HFFc6 (cell line): ENCODE results near the gene TMEM61. TPM values are rescaled to one million over a fixed set of nuclear protein-coding genes. Genes with fewer than 3 reads are reported as not detected.

Experiments
- DNase-seq: peaks from one replicate; pipeline ENCODE4 v3.0.0-alpha.2; 2018
- H3K27ac Mint-ChIP-seq: 2 replicates; pipeline ENCODE4 v1.8.0; 2020; ENCODE audit warnings: mild to moderate bottlenecking, mixed read lengths
- H3K27me3 Mint-ChIP-seq: 2 replicates; pipeline ENCODE4 v1.8.0; 2021; ENCODE audit warnings: mild to moderate bottlenecking, moderate library complexity, mixed read lengths; ENCODE audit not compliant: insufficient read depth
- H3K36me3 Mint-ChIP-seq: 2 replicates; pipeline ENCODE4 v1.8.0; 2021; ENCODE audit warnings: low read depth, mixed read lengths
- H3K4me1 Mint-ChIP-seq: 2 replicates; pipeline ENCODE4 v1.8.0; 2020; ENCODE audit warnings: low read depth, mixed read lengths
- H3K4me3 Mint-ChIP-seq: 2 replicates; pipeline ENCODE4 v1.8.0; 2020; ENCODE audit warnings: mild to moderate bottlenecking, moderate library complexity, mixed read lengths
- H3K9me3 Mint-ChIP-seq: 2 replicates; pipeline ENCODE4 v1.8.0; 2020; ENCODE audit warnings: mild to moderate bottlenecking, mixed read lengths
- CTCF ChIP-seq: fragments of 200-600 bp; sonication (generic); IDR thresholded peaks from 2 replicates; pipeline ENCODE4 v1.5.0; 2021; ENCODE audit warnings: antibody characterized with exemption, mild to moderate bottlenecking
- total RNA-seq, 6 experiments: library from RNA; stranded (reverse); fragmentation: NEBNext Ultra II Directional; extraction: Animal tissue kit (Norgen Biotek cat#: 25700); gene quantifications; 2 replicates in 1 of 6; 3 replicates in 5 of 6; pipeline ENCODE4 v1.2.3, GENCODE V29; 2021

Gene TMEM61
- total RNA-seq, 6 experiments from 2014 or later = not detected

GRCh38 chr1:55006931-55007330 lies 26.5 kb downstream of the TMEM61 start:
- H3K27me3 Mint-ChIP-seq = peaks cover 2% of the 10 kb centered on the region; the same call in 1 of the 2 replicates
- TF ChIP-seq CTCF = no peak
- peaks cover 24% of the 10 kb centered on the region for H3K4me1 Mint-ChIP-seq
- H3K36me3 Mint-ChIP-seq = 0 out of 2 replicates have a peak, but pooled peaks cover 5% of the 10 kb centered on the region
- DNase-seq = no peak
- H3K27ac Mint-ChIP-seq = peak overlapping the region; percentile 86
- no peaks in the 10 kb centered on the region for H3K9me3 Mint-ChIP-seq
- no peak overlapping the region for H3K4me3 Mint-ChIP-seq

GRCh38 chr1:55007625-55008024 lies 27.2 kb downstream of the TMEM61 start:
- H3K4me3 Mint-ChIP-seq = peak overlapping the region; percentile 13; the same call in 1 of the 2 replicates
- DNase-seq = peak; percentile 84
- H3K9me3 Mint-ChIP-seq = no peaks in the 10 kb centered on the region
- H3K27me3 Mint-ChIP-seq = peaks cover 2% of the 10 kb centered on the region; the same call in 1 of the 2 replicates
- peak overlapping the region; percentile 86 for H3K27ac Mint-ChIP-seq
- peaks cover 24% of the 10 kb centered on the region for H3K4me1 Mint-ChIP-seq
- TF ChIP-seq CTCF = no peak
- 0 out of 2 replicates have a peak, but pooled peaks cover 5% of the 10 kb centered on the region for H3K36me3 Mint-ChIP-seq

- peaks cover 18% of the 10 kb centered on the region for H3K27me3 Mint-ChIP-seq
- H3K27ac Mint-ChIP-seq = no peak overlapping the region
- no peak for DNase-seq
- H3K4me3 Mint-ChIP-seq = no peak overlapping the region
- H3K9me3 Mint-ChIP-seq = no peaks in the 10 kb centered on the region
- H3K36me3 Mint-ChIP-seq = 0 out of 2 replicates have a peak, but pooled peaks cover 5% of the 10 kb centered on the region
- peaks cover 24% of the 10 kb centered on the region for H3K4me1 Mint-ChIP-seq
- TF ChIP-seq CTCF = no peak
These were observed 29.9 kb downstream of the TMEM61 start for GRCh38 chr1:55010194-55010886.

GRCh38 chr1:55010887-55011217 lies 30.4 kb downstream of the TMEM61 start:
- DNase-seq = no peak
- TF ChIP-seq CTCF = no peak
- Mint-ChIP-seq H3K27me3 (peaks cover 23% of the 10 kb centered on the region), H3K4me3 (no peak overlapping the region), H3K27ac (no peak overlapping the region), H3K9me3 (no peaks in the 10 kb centered on the region), H3K36me3 (0 out of 2 replicates have a peak, but pooled peaks cover 5% of the 10 kb centered on the region), H3K4me1 (peaks cover 28% of the 10 kb centered on the region)

- Mint-ChIP-seq H3K4me3 (no peak overlapping the region), H3K27ac (no peak overlapping the region), H3K36me3 (0 out of 2 replicates have a peak, but pooled peaks cover 5% of the 10 kb centered on the region), H3K9me3 (no peaks in the 10 kb centered on the region), H3K4me1 (peaks cover 26% of the 10 kb centered on the region), H3K27me3 (peaks cover 33% of the 10 kb centered on the region)
- no peak for TF ChIP-seq CTCF
- DNase-seq = no peak
These were observed 32.2 kb downstream of the TMEM61 start for GRCh38 chr1:55012661-55013060.
